Renal cortex interstitium (tissue), 15 donors: ENCODE data around the gene LANCL2. TPM values are rescaled to one million over a fixed set of nuclear protein-coding genes. Genes with fewer than 3 reads are reported as not detected.
A peak's percentile ranks its signal among the peaks of the same experiment; 100 is the strongest.

Experiments
- DNase-seq, 11 donors: peaks; one replicate each; pipeline ENCODE4 v3.0.0-alpha.2; 2013; ENCODE audit warnings: low read depth in 9 of 11, low spot score in 4 of 11; ENCODE audit errors: extremely low read depth in 1 of 11
- long read RNA-seq, 16 experiments: transcript quantifications; one replicate each; lab custom pipeline, GENCODE V29; 2026
- polyA plus RNA-seq, 3 donors: library from polyadenylated mRNA; unstranded; fragments of 120-200 nt; gene quantifications; one replicate each; pipeline ENCODE4 v1.2.1, GENCODE V29; 2013; ENCODE audit not compliant: insufficient read length in 3 of 3

LANCL2 gene
- polyA plus RNA-seq: 10 to 100 TPM; 25.7 to 28.8 (median 26.9) TPM
- long read RNA-seq, donor 1, full-length matches to known transcripts: 7 of 34 reads
- long read RNA-seq, donor 1, partial matches to known transcripts: 27 of 34 reads
- long read RNA-seq, donor 1, other reads (novel, unspliced or antisense): 0 of 34 reads
- long read RNA-seq, donor 2, full-length matches to known transcripts: 4 of 4 reads
- long read RNA-seq, donor 2, partial matches to known transcripts: 0 of 4 reads
- long read RNA-seq, donor 2, other reads (novel, unspliced or antisense): 0 of 4 reads
- long read RNA-seq, donor 3, full-length matches to known transcripts: 12 of 32 reads
- long read RNA-seq, donor 3, partial matches to known transcripts: 20 of 32 reads
- long read RNA-seq, donor 3, other reads (novel, unspliced or antisense): 0 of 32 reads
- long read RNA-seq, donor 4, full-length matches to known transcripts: 5 of 5 reads
- long read RNA-seq, donor 4, partial matches to known transcripts: 0 of 5 reads
- long read RNA-seq, donor 4, other reads (novel, unspliced or antisense): 0 of 5 reads
- long read RNA-seq, donor 5: 0 reads
- long read RNA-seq, donor 6, full-length matches to known transcripts: 9 of 9 reads
- long read RNA-seq, donor 6, partial matches to known transcripts: 0 of 9 reads
- long read RNA-seq, donor 6, other reads (novel, unspliced or antisense): 0 of 9 reads
- long read RNA-seq, donor 7, full-length matches to known transcripts: 8 of 8 reads
- long read RNA-seq, donor 7, partial matches to known transcripts: 0 of 8 reads
- long read RNA-seq, donor 7, other reads (novel, unspliced or antisense): 0 of 8 reads
- long read RNA-seq, donor 8: 0 reads
- long read RNA-seq, donor 9, full-length matches to known transcripts: 7 of 7 reads
- long read RNA-seq, donor 9, partial matches to known transcripts: 0 of 7 reads
- long read RNA-seq, donor 9, other reads (novel, unspliced or antisense): 0 of 7 reads
- long read RNA-seq, donor 10, full-length matches to known transcripts: 6 of 6 reads
- long read RNA-seq, donor 10, partial matches to known transcripts: 0 of 6 reads
- long read RNA-seq, donor 10, other reads (novel, unspliced or antisense): 0 of 6 reads
- long read RNA-seq, donor 11, full-length matches to known transcripts: 8 of 28 reads
- long read RNA-seq, donor 11, partial matches to known transcripts: 0 of 28 reads
- long read RNA-seq, donor 11, other reads (novel, unspliced or antisense): 20 of 28 reads
- long read RNA-seq, donor 12, full-length matches to known transcripts: 3 of 3 reads
- long read RNA-seq, donor 12, partial matches to known transcripts: 0 of 3 reads
- long read RNA-seq, donor 12, other reads (novel, unspliced or antisense): 0 of 3 reads
- long read RNA-seq, donor 13: 0 reads
- long read RNA-seq, donor 14, full-length matches to known transcripts: 5 of 33 reads
- long read RNA-seq, donor 14, partial matches to known transcripts: 22 of 33 reads
- long read RNA-seq, donor 14, other reads (novel, unspliced or antisense): 6 of 33 reads
- long read RNA-seq, donor 15, full-length matches to known transcripts: 8 of 8 reads
- long read RNA-seq, donor 15, partial matches to known transcripts: 0 of 8 reads
- long read RNA-seq, donor 15, other reads (novel, unspliced or antisense): 0 of 8 reads
- long read RNA-seq, donor 16, full-length matches to known transcripts: 17 of 24 reads
- long read RNA-seq, donor 16, partial matches to known transcripts: 7 of 24 reads
- long read RNA-seq, donor 16, other reads (novel, unspliced or antisense): 0 of 24 reads

- DNase-seq: peak in 9 of 11 donors; percentile 33 to 59 (median 50)
Measured at GRCh38 chr7:55365205-55365674, at the start of gene LANCL2. Gene LANCL2, plus strand, starts transcription at chr7:55365337. Its CDS starts 689 bp downstream, at chr7:55366026.

- DNase-seq: no peak
Measured at GRCh38 chr7:55325371-55325792, 39.8 kb upstream of the LANCL2 start.

GRCh38 chr7:55326081-55326835 is 38.9 kb upstream of the LANCL2 start:
- no peak for DNase-seq

- no peak for DNase-seq
Measured at GRCh38 chr7:55326945-55327626, 38.1 kb upstream of the LANCL2 start.

GRCh38 chr7:55335151-55335550 is 30.0 kb upstream of the LANCL2 start:
- DNase-seq: no peak

GRCh38 chr7:55335786-55336185 is 29.4 kb upstream of the LANCL2 start:
- no peak for DNase-seq

GRCh38 chr7:55336540-55336939 is 28.6 kb upstream of the LANCL2 start:
- no peak for DNase-seq

GRCh38 chr7:55339033-55340000 is 25.8 kb upstream of the LANCL2 start:
- no peak for DNase-seq

GRCh38 chr7:55342216-55342871 is 22.8 kb upstream of the LANCL2 start:
- DNase-seq: no peak

- no peak for DNase-seq
Measured at GRCh38 chr7:55343002-55343781, 21.9 kb upstream of the LANCL2 start.

GRCh38 chr7:55343860-55344606 is 21.1 kb upstream of the LANCL2 start:
- no peak for DNase-seq

GRCh38 chr7:55344840-55345239 is 20.3 kb upstream of the LANCL2 start:
- no peak for DNase-seq

- no peak for DNase-seq
Measured at GRCh38 chr7:55345292-55345691, 19.8 kb upstream of the LANCL2 start.

GRCh38 chr7:55348502-55348901 is 16.6 kb upstream of the LANCL2 start:
- DNase-seq: no peak
